ENCODE data around the gene ARHGAP45.

- no peak for TF ChIP-seq POLR2A (IDR thresholded peaks at IDR 0.05)
- no peak for TF ChIP-seq EP300 (IDR thresholded peaks at IDR 0.05)
These were observed 65.8 kb downstream of the ARHGAP45 start for GRCh38 chr19:1132552-1133383.

All from suprapubic skin (tissue), 2 donors.